HepG2 (cell line): Measurements from ENCODE around the gene CEP43. TPM values are rescaled to one million over a fixed set of nuclear protein-coding genes. Genes with fewer than 3 reads are reported as not detected.

Experiments
- ATAC-seq: fragments of 200-7000 bp; cut with Tn5 transposase; 3 replicates; pipeline ENCODE4 v1.9.1; 2020; ENCODE audit warnings: mild to moderate bottlenecking, moderate library complexity
- BruUV-seq: library from RNA; stranded (reverse); fragments of 400-500 nt; replicated peaks from 2 replicates; lab custom pipeline; 2021; lab: Mats Ljungman, UMichigan
- CTCF ChIA-PET: fragments of 300-600 bp; formaldehyde crosslinking; extraction: SDS; loops from one replicate; lab custom pipeline; 2021; ENCODE audit warnings: low total read pairs, inconsistent platforms, low intra/inter-chr PET ratio; lab: Yijun Ruan, JAX
- POLR2A ChIA-PET: fragments of 350-600 bp; sonication (Branson Sonifier 250); formaldehyde crosslinking; loops from one replicate; lab custom pipeline; 2020; ENCODE audit warnings: antibody characterized with exemption, inconsistent platforms; lab: Yijun Ruan, JAX
- DNase-seq: peaks from one replicate; pipeline ENCODE4 v3.0.0-alpha.2; 2015; ENCODE audit warnings: low spot score
- FAIRE-seq: peaks from 3 replicates; lab custom pipeline; 2011; peaks lifted over from hg19 to GRCh38; lab: Jason Lieb, UNC
- H2AFZ ChIP-seq: one replicate; pipeline ENCODE4 v1.6.1; 2011; ENCODE audit warnings: low read length, inconsistent platforms
- H3K27ac ChIP-seq: fragments of 300-600 bp; 3 replicates; pipeline ENCODE4 v1.8.0; 2011; ENCODE audit warnings: mixed run types, mild to moderate bottlenecking, mixed read lengths, low read length, inconsistent platforms; ENCODE audit not compliant: insufficient read depth; ENCODE audit errors: extremely low read length
- H3K27me3 ChIP-seq, 2 experiments: fragments of 200-600 bp in 1 of 2; 2 replicates in 1 of 2; 3 replicates in 1 of 2; pipeline versions ENCODE4 v1.6.0 to v1.8.0; 2011; ENCODE audit warnings: low read length in 2 of 2, mild to moderate bottlenecking in 2 of 2, moderate library complexity in 2 of 2, inconsistent platforms in 1 of 2; ENCODE audit not compliant: insufficient read depth in 2 of 2, control insufficient read depth in 1 of 2
- H3K36me3 ChIP-seq, 2 experiments: fragments of 200-600 bp in 1 of 2; replicated peaks in 1 of 2; 2 replicates in 1 of 2; 3 replicates in 1 of 2; pipeline versions ENCODE4 v1.5.1 to v1.8.0; 2011; ENCODE audit warnings: low read length in 2 of 2, inconsistent platforms in 1 of 2; ENCODE audit not compliant: insufficient read depth in 2 of 2, control insufficient read depth in 1 of 2
- H3K4me1 ChIP-seq: 2 replicates; pipeline ENCODE4 v1.5.1; 2012; ENCODE audit warnings: low read length, inconsistent platforms; ENCODE audit not compliant: insufficient read depth
- H3K4me2 ChIP-seq: 2 replicates; pipeline ENCODE4 v1.6.0; 2011; ENCODE audit warnings: low read depth, low read length, inconsistent platforms
- H3K4me3 ChIP-seq, 3 experiments: fragments of 200-600 bp in 1 of 3; sonication (generic), shearing (Covaris generic) in 1 of 3; replicated peaks in 1 of 3; 2 replicates each; pipeline ENCODE4 v1.5.1; 2011 to 2016; ENCODE audit warnings: low read length in 3 of 3, inconsistent platforms in 2 of 3, low read depth in 2 of 3, mild to moderate bottlenecking in 2 of 3, control low read depth in 1 of 3, mixed read lengths in 1 of 3; ENCODE audit not compliant: insufficient read depth in 1 of 3
- H3K79me2 ChIP-seq: one replicate; pipeline ENCODE4 v1.6.1; 2011; ENCODE audit warnings: low read length, inconsistent platforms; ENCODE audit not compliant: insufficient read depth
- H3K9ac ChIP-seq: 2 replicates; pipeline ENCODE4 v1.6.0; 2011; ENCODE audit warnings: mild to moderate bottlenecking, low read depth, low read length, inconsistent platforms; ENCODE audit not compliant: insufficient read depth
- H3K9me3 ChIP-seq: 2 replicates; pipeline ENCODE4 v1.5.1; 2012; ENCODE audit warnings: mild to moderate bottlenecking, low read length
- H4K20me1 ChIP-seq: 2 replicates; pipeline ENCODE4 v1.6.0; 2011; ENCODE audit warnings: inconsistent platforms, mild to moderate bottlenecking, low read length, moderate library complexity; ENCODE audit not compliant: insufficient read depth
- KDM3A ChIP-seq: IDR thresholded peaks from 2 replicates; pipeline ENCODE4 v1.6.1; 2018; ENCODE audit warnings: low read depth, missing compliant biosample characterization
- MAFG ChIP-seq: sonication (generic); formaldehyde crosslinking; IDR thresholded peaks from 2 replicates; pipeline ENCODE4 v1.5.1; 2020; ENCODE audit warnings: mild to moderate bottlenecking, missing genetic modification reagents
- MIER3 ChIP-seq: IDR thresholded peaks from 2 replicates; pipeline ENCODE4 v1.6.1; 2016; ENCODE audit warnings: missing compliant biosample characterization, borderline replicate concordance
- SMC3 ChIP-seq: IDR thresholded peaks from 2 replicates; pipeline ENCODE4 v1.6.1; 2011; ENCODE audit warnings: low read length, improper control_type of control experiment
- SNAI1 ChIP-seq: sonication (generic); formaldehyde crosslinking; IDR thresholded peaks from 2 replicates; pipeline ENCODE4 v1.5.0; 2020; ENCODE audit warnings: mild to moderate bottlenecking, missing genetic modification reagents, borderline replicate concordance
- THAP9 ChIP-seq: sonication (generic); formaldehyde crosslinking; IDR thresholded peaks from 2 replicates; pipeline ENCODE4; 2020; ENCODE audit warnings: missing genetic modification reagents, mild to moderate bottlenecking, borderline replicate concordance
- YEATS4 ChIP-seq: sonication (generic); formaldehyde crosslinking; IDR thresholded peaks from 2 replicates; pipeline ENCODE4 v1.4.0; 2020; ENCODE audit warnings: missing genetic modification reagents, borderline replicate concordance
- ZNF10 ChIP-seq: sonication (generic); formaldehyde crosslinking; IDR thresholded peaks from 2 replicates; pipeline ENCODE4 v1.4.0; 2020; ENCODE audit warnings: mild to moderate bottlenecking, low read depth, missing genetic modification reagents, borderline replicate concordance
- ZNF33A ChIP-seq: sonication (generic); formaldehyde crosslinking; IDR thresholded peaks from 2 replicates; pipeline ENCODE4 v1.5.1; 2020; ENCODE audit warnings: missing genetic modification reagents, mild to moderate bottlenecking, moderate library complexity, borderline replicate concordance
- ZNF569 ChIP-seq: sonication (generic); formaldehyde crosslinking; IDR thresholded peaks from 2 replicates; pipeline ENCODE4 v1.5.0; 2020; ENCODE audit warnings: mild to moderate bottlenecking, missing genetic modification reagents, moderate library complexity, borderline replicate concordance
- ZNF883 ChIP-seq: sonication (generic); formaldehyde crosslinking; IDR thresholded peaks from 2 replicates; pipeline ENCODE4 v1.5.1; 2020; ENCODE audit warnings: mild to moderate bottlenecking, missing genetic modification reagents; ENCODE audit errors: not compliant biosample characterization
- WGBS: methylation state at CpG from one replicate; pipeline ENCODE4 v1.1.6; 2017; ENCODE audit warnings: low lambda C conversion rate; 5-methylcytosine and 5-hydroxymethylcytosine counted together
- in situ Hi-C: cut with HindIII; loops from 2 replicates; pipeline ENCODE4 v1.10.0; 2017; ENCODE audit warnings: low pct_unique_long_range_greater_than_20kb; ENCODE audit not compliant: extremely low pct_ligation_motif_present
- intact Hi-C: fragments of 100-400 bp; cut with micrococcal nuclease; formaldehyde crosslinking; loops from one replicate; pipeline ENCODE4 v1.10.0; 2022; ENCODE audit not compliant: unreplicated experiment
- polyA plus RNA-seq, 8 experiments: library from polyadenylated mRNA; depleted of rRNA in 3 of 8; stranded (reverse) in 7 of 8; unstranded in 1 of 8; fragments of >200 nt; fragmentation: Illumina TruSeq in 4 of 8; extraction: Trizol in 4 of 8; gene quantifications; 2 replicates each; pipeline versions ENCODE4 v1.2.1 to v1.2.3, GENCODE V29; 2011 to 2016; ENCODE audit warnings: low read depth in 4 of 8, missing spikeins in 1 of 8, mixed read lengths in 1 of 8; ENCODE audit not compliant: insufficient read depth in 1 of 8
- total RNA-seq, 5 experiments: library from RNA; depleted of rRNA; stranded (reverse); fragments of >200 nt; fragmentation: Illumina TruSeq; extraction: Trizol; gene quantifications; 2 replicates each; pipeline ENCODE4 v1.2.3, GENCODE V29; 2016; ENCODE audit warnings: low read depth in 1 of 5
- TF ChIP-seq, protein P1 (sequence below): sonication (generic); formaldehyde crosslinking; IDR thresholded peaks from 2 replicates; pipeline ENCODE4 v1.9.0; 2021; ENCODE audit warnings: missing genetic modification reagents, borderline replicate concordance
- TF ChIP-seq, protein P2 (sequence below): sonication (generic); formaldehyde crosslinking; IDR thresholded peaks from 2 replicates; pipeline ENCODE4 v1.4.0; 2020; ENCODE audit warnings: mild to moderate bottlenecking, missing genetic modification reagents, borderline replicate concordance
- TF ChIP-seq, protein P3 (sequence below): sonication (generic); formaldehyde crosslinking; IDR thresholded peaks from 2 replicates; pipeline ENCODE4 v1.5.1; 2020; ENCODE audit warnings: missing genetic modification reagents, mild to moderate bottlenecking, borderline replicate concordance

The CEP43 gene
- total and polyA plus RNA-seq, 2 of the 13 experiments (the other 11 are each of a cell fraction or from before 2014, with no cell fraction given), result 29.3 to 73.9 TPM

GRCh38 chr6:166972101-166972500 lies 27.1 kb upstream of the CEP43 start (continued):
- no peak for TF ChIP-seq THAP9
- TF ChIP-seq SNAI1, result no peak

DNA sequence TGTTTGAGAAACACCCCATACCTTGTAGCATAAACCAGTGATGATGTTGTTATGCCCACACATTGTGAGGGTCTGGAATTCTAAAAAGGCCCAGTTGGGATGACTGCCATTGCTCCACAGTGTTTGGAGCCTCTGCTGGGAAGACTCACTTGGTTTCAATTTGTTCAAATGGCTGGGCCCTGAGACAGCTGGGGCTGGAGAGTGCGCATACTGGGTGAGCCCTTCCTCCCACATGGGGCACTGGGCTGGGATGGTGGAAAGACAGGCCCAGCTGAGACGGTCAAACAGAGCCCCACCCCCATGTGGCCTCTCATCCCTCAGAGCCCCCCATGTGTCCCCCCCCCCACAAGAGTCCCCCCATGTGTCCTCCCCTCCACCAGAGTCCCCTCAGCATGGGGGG lies 22.6 kb upstream of the CEP43 start:
- Histone ChIP-seq H4K20me1 (no peaks in the 10 kb centered on the region), H3K27me3 (no peaks in the 10 kb centered on the region), H3K4me1 (no peaks in the 10 kb centered on the region), H3K4me2 (no peak overlapping the region), H3K36me3 (peaks cover 1 to 5% of the 10 kb centered on the region in 2 experiments; a peak in 2 of 5 replicates), H3K27ac (no peak overlapping the region), H3K9me3 (no peaks in the 10 kb centered on the region), H2AFZ (no peak overlapping the region), H3K9ac (no peak overlapping the region), H3K4me3 (no peak overlapping the region), H3K79me2 (no peaks in the 10 kb centered on the region)
- FAIRE-seq (no peak), ATAC-seq (peak; percentile 44), DNase-seq (no peak)
- in situ Hi-C loops (no loop called here), intact Hi-C loops (no loop called here)
- no CpG with 5 or more reads among the region's 2 CpGs for WGBS
- ChIA-PET CTCF (no interaction called here), POLR2A (no interaction called here)
- BruUV-seq, result no TSS peak
- TF ChIP-seq YEATS4 (CRISPR knock-in tag) (no peak), ZNF10 (CRISPR knock-in tag) (no peak), ZNF569 (no peak), KDM3A (CRISPR knock-in tag) (no peak), SMC3 (no peak), MIER3 (CRISPR knock-in tag) (no peak), MAFG (no peak), ZNF883 (no peak), ZNF33A (CRISPR knock-in tag) (no peak)
- TF ChIP-seq, protein P1, sequence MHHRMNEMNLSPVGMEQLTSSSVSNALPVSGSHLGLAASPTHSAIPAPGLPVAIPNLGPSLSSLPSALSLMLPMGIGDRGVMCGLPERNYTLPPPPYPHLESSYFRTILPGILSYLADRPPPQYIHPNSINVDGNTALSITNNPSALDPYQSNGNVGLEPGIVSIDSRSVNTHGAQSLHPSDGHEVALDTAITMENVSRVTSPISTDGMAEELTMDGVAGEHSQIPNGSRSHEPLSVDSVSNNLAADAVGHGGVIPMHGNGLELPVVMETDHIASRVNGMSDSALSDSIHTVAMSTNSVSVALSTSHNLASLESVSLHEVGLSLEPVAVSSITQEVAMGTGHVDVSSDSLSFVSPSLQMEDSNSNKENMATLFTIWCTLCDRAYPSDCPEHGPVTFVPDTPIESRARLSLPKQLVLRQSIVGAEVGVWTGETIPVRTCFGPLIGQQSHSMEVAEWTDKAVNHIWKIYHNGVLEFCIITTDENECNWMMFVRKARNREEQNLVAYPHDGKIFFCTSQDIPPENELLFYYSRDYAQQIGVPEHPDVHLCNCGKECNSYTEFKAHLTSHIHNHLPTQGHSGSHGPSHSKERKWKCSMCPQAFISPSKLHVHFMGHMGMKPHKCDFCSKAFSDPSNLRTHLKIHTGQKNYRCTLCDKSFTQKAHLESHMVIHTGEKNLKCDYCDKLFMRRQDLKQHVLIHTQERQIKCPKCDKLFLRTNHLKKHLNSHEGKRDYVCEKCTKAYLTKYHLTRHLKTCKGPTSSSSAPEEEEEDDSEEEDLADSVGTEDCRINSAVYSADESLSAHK (CRISPR knock-in tag), result no peak
- TF ChIP-seq, protein P2, sequence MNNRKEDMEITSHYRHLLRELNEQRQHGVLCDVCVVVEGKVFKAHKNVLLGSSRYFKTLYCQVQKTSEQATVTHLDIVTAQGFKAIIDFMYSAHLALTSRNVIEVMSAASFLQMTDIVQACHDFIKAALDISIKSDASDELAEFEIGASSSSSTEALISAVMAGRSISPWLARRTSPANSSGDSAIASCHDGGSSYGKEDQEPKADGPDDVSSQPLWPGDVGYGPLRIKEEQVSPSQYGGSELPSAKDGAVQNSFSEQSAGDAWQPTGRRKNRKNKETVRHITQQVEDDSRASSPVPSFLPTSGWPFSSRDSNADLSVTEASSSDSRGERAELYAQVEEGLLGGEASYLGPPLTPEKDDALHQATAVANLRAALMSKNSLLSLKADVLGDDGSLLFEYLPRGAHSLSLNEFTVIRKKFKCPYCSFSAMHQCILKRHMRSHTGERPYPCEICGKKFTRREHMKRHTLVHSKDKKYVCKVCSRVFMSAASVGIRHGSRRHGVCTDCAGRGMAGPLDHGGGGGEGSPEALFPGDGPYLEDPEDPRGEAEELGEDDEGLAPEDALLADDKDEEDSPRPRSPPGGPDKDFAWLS, result no peak
- TF ChIP-seq, protein P3, sequence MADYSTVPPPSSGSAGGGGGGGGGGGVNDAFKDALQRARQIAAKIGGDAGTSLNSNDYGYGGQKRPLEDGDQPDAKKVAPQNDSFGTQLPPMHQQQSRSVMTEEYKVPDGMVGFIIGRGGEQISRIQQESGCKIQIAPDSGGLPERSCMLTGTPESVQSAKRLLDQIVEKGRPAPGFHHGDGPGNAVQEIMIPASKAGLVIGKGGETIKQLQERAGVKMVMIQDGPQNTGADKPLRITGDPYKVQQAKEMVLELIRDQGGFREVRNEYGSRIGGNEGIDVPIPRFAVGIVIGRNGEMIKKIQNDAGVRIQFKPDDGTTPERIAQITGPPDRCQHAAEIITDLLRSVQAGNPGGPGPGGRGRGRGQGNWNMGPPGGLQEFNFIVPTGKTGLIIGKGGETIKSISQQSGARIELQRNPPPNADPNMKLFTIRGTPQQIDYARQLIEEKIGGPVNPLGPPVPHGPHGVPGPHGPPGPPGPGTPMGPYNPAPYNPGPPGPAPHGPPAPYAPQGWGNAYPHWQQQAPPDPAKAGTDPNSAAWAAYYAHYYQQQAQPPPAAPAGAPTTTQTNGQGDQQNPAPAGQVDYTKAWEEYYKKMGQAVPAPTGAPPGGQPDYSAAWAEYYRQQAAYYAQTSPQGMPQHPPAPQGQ, result no peak
